BE2C (cell line): ENCODE data around the gene RNF103.
A peak's percentile ranks its signal among the peaks of the same experiment; 100 is the strongest.

ENCODE experiments used
- DNase-seq: peaks from one replicate; pipeline ENCODE4 v3.0.0-alpha.2; 2020
- H3K27me3 ChIP-seq: fragments of 250-450 bp; sonication (Bioruptor Pico); 2 replicates; pipeline ENCODE4 v1.5.1; 2020; ENCODE audit warnings: mild to moderate bottlenecking
- H3K36me3 ChIP-seq: fragments of 250-450 bp; sonication (Bioruptor Pico); 2 replicates; pipeline ENCODE4 v1.5.1; 2020; ENCODE audit warnings: mild to moderate bottlenecking
- H3K4me1 ChIP-seq: fragments of 250-450 bp; sonication (Bioruptor Pico); 2 replicates; pipeline ENCODE4 v1.5.1; 2020
- H3K4me3 ChIP-seq: 2 replicates; pipeline ENCODE4 v1.5.1; 2011; ENCODE audit warnings: low read depth, low read length
- H3K9me3 ChIP-seq: fragments of 250-450 bp; sonication (Bioruptor Pico); 2 replicates; pipeline ENCODE4 v1.5.1; 2020
- TF ChIP-seq, protein P1 (sequence below): IDR thresholded peaks from 2 replicates; pipeline ENCODE4 v1.5.1; 2012; ENCODE audit warnings: mild to moderate bottlenecking, low read depth, low read length

Gene RNF103

DNA sequence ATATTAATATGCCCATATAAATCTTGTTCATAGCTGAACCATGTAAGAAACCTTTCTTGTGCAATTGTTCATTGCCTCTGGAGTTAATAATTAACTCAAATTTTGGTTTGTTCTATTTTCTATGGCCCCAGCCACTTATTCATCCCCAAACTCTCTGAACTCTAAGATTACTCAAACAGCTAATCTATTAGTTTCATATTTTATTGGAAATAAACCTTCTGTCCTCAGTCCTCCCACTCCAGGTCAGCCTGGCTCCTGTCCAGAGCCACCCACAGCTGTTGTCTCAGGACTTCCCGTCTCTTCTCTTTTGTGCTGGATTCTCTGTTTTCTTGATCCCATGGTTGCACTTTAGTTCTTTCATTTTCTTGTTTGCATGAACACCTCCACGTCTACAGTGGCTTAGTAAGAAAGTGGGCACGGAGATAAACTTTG, 4.4 kb upstream of the RNF103 start:
- Histone ChIP-seq H3K4me3 (no peak overlapping the region), H3K36me3 (no peaks in the 10 kb centered on the region), H3K27me3 (no peaks in the 10 kb centered on the region), H3K9me3 (no peaks in the 10 kb centered on the region), H3K4me1 (no peaks in the 10 kb centered on the region)
- no peak for DNase-seq
- TF ChIP-seq, protein P1, sequence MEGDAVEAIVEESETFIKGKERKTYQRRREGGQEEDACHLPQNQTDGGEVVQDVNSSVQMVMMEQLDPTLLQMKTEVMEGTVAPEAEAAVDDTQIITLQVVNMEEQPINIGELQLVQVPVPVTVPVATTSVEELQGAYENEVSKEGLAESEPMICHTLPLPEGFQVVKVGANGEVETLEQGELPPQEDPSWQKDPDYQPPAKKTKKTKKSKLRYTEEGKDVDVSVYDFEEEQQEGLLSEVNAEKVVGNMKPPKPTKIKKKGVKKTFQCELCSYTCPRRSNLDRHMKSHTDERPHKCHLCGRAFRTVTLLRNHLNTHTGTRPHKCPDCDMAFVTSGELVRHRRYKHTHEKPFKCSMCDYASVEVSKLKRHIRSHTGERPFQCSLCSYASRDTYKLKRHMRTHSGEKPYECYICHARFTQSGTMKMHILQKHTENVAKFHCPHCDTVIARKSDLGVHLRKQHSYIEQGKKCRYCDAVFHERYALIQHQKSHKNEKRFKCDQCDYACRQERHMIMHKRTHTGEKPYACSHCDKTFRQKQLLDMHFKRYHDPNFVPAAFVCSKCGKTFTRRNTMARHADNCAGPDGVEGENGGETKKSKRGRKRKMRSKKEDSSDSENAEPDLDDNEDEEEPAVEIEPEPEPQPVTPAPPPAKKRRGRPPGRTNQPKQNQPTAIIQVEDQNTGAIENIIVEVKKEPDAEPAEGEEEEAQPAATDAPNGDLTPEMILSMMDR = no peak

DNA sequence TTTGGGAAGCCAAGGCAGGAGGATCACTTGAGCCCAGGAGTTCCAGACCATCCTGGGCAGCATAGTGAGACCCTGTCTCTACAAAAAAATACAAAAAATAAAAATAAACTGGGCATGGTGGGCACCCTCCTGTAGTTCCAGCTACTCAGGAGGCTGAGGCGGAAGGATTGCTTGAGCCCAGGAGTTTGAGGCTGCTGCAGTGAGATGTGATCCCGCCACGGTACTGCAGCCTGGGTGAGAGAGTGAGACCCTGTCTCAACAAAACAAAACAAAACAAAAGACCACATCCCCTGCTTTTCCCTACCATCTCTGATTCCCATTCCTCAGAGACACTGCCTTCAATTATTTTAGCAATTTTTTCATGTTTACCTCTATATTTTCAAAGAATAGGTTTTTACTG, 3.9 kb upstream of the RNF103 start:
- Histone ChIP-seq H3K9me3 (no peaks in the 10 kb centered on the region), H3K4me1 (no peaks in the 10 kb centered on the region), H3K4me3 (no peak overlapping the region), H3K27me3 (no peaks in the 10 kb centered on the region), H3K36me3 (no peaks in the 10 kb centered on the region)
- TF ChIP-seq, protein P1 = no peak
- no peak for DNase-seq

DNA sequence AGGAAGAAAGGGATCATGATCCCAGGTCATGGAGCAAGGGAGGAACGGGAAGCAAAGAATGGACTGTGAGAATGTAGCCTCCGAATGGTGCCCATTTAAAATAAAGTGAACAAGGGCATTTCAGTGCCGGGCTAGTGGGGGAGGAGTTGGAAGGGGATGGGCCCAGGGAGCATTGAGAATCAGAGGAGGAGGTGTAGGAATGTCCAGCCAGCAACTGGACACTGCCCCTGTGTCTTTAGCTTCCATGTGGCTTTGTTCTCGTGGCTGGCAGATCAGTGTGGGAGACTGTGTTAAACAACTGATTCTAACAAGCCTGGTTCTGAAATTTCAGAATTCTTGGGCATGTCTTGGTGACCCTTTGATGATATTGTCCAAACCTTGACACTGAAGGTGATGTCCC, 1.4 kb upstream of the RNF103 start:
- H3K27me3 ChIP-seq = no peaks in the 10 kb centered on the region
- no peaks in the 10 kb centered on the region for H3K36me3 ChIP-seq
- no peaks in the 10 kb centered on the region for H3K9me3 ChIP-seq
- H3K4me3 ChIP-seq = no peak overlapping the region
- TF ChIP-seq, protein P1 = no peak
- H3K4me1 ChIP-seq = no peaks in the 10 kb centered on the region
- no peak for DNase-seq

DNA sequence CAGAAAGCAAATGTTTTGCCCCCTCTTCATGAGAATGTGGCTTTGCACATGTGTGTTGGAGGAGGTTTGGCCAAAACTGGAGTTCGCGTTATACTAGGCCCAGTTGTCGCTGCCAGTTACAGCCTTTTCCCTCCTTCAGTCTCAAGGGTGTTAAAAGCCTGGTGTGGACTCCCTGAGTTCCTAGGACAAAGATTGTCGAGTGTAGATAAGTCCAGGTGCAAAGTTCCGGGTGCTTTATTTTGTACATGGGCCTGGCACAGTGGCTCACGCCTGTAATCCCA, 542 bp upstream of the RNF103 start:
- H3K36me3 ChIP-seq = no peaks in the 10 kb centered on the region
- no peak for DNase-seq
- H3K27me3 ChIP-seq = no peaks in the 10 kb centered on the region

DNA sequence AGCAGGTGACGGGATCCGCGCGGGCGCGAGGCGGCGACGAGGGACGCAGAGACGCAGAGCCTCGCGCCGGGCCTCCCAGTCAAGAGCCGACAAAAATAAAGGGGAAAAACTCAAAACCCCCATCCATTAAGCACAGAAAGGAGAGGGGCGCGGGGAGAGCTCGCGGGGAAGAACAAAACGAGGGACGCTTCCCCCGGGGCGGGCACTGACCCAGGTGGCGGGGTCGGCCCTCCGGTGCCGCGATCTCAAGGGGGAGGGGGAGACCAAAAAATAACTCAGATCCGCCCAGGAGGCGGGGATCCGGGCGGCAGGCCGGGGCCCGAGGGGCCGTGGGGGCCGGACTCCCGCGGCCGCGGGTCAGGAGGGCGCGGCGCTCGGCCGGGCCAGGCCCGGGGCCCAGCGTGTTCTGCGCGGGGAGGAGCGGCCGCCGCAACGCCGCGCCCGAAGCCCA, 597 bp downstream of the RNF103 start:
- TF ChIP-seq, protein P1 = no peak
- H3K4me3 ChIP-seq = peak overlapping the region; percentile 77
- H3K4me1 ChIP-seq = no peaks in the 10 kb centered on the region
- no peaks in the 10 kb centered on the region for H3K36me3 ChIP-seq
- no peaks in the 10 kb centered on the region for H3K9me3 ChIP-seq
- DNase-seq = peak; percentile 29
- H3K27me3 ChIP-seq = no peaks in the 10 kb centered on the region

More for the DNA sequence above, 542 bp upstream of the RNF103 start:
- Histone ChIP-seq H3K9me3 (no peaks in the 10 kb centered on the region), H3K4me1 (no peaks in the 10 kb centered on the region), H3K4me3 (peak overlapping the region; percentile 54)
- TF ChIP-seq, protein P1 = no peak

DNA sequence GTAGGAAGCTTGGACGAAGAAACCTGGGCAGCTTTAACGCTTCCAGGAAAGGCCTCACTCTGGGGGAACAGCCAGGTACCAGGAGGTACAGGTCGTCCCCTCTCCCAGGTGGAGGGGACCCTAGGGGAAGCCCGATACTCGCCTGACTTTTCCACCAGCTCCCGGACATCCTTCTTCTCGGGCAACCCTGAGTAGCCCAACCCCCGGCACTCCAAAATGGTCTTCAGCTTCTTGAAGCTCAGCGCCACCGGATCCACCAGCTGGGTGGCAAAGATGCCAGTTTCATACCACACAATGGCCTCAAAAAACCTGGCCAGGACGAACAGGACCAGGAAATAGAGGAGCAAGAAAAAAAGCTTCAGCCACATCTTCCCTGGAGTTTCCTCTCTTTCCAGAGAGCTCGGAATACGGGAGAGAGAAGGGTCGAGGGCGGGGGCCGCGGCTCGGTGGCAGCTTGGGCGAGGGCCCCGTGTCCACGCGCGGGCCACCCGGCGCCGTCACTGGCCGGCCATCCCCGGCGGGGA, 1.1 kb downstream of the RNF103 start:
- TF ChIP-seq, protein P1 = no peak
- Histone ChIP-seq H3K4me1 (no peaks in the 10 kb centered on the region), H3K9me3 (no peaks in the 10 kb centered on the region), H3K27me3 (no peaks in the 10 kb centered on the region), H3K36me3 (no peaks in the 10 kb centered on the region), H3K4me3 (peak overlapping the region; percentile 77)
- peak; percentile 18 for DNase-seq
